GM15510 (cell line): Measurements from ENCODE around the gene GAPDHS.

Experiments used
- POLR2A ChIP-seq: IDR thresholded peaks from 3 replicates; pipeline ENCODE4 v1.6.1; 2011; ENCODE audit warnings: borderline replicate concordance; ENCODE audit not compliant: insufficient read length; ENCODE audit errors: extremely low read depth

GAPDHS gene

GRCh38 chr19:35522745-35523327 is 10.4 kb upstream of the GAPDHS start:
- no peak for TF ChIP-seq POLR2A

DNA sequence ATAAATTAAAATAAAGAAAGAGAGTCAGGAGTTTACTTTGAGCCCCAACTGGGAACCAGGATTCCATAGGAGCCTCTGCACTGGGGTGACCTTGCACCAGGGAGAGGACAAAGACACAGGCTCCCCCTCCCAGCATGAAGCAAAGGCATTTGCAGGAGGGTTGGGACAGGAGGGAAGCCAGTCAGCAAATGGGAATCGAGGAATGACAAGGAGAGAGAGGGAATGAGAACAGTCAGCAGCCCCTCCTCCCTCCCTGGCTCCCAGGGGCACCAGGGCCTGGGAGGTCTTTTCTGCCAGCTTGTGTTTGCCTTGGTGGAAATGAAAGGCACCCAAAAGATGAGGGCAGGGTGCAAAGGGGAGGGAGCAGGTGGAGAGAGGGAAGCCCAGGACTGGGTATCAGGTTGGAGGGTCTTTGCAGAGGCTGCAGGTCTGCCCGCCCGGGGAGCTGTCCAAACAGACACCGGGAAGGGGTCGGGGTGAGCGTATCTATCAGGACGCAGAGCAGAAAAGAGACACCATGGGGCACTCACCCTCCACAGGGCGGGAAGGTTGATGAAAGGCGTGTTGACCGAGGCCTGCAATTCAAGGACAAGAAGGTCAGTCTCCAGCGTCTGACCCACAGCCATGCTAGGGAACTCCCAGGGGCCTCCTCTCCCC is 8.9 kb upstream of the GAPDHS start:
- TF ChIP-seq POLR2A: no peak

- no peak for TF ChIP-seq POLR2A
These were observed 7.4 kb upstream of the GAPDHS start for GRCh38 chr19:35525873-35526272.

DNA sequence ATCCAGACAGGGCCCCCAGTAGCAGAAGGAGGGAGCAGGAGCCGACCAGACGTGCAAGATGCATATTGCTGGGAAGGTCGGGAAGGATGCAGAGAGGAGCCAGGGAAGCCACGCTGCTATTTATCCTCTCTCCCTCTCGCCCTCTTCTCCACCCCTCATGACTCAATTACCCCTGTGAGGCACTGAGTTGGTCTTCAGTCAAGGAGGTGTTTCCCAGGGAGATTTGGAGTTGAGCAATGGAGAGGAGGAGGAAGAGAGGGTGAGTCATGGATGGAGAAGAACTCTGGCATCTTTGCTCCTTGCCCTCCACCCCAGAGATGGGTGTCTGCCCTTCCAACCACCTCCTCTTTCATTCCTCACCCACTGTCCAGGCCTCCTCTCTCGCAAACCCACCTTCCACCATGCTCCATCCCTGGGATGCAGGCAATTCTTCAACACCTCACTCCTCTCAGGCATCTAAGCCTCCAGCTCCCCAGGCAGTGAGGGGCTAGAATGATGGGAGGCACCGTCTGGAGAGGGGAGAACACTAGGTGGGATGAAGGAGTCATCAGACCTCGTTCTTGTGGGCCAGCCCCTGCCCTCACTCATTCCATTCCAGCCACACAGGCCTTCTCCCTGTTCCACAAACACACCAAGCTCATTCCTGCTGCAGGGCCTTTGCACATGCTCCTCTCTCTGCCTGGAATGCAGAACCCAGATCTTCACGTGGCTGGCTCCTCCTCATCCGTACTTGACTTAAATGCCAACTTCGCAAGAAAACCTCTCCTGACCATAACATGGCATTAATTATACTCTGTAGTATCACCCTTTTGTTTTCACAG is 4.8 kb upstream of the GAPDHS start, which contains the start of gene SBSN:
TSS of gene SBSN (minus strand) at position 94 of the 821 bp plus-strand sequence. CDS start at position 64, 30 bp downstream.
- TF ChIP-seq POLR2A: no peak

DNA sequence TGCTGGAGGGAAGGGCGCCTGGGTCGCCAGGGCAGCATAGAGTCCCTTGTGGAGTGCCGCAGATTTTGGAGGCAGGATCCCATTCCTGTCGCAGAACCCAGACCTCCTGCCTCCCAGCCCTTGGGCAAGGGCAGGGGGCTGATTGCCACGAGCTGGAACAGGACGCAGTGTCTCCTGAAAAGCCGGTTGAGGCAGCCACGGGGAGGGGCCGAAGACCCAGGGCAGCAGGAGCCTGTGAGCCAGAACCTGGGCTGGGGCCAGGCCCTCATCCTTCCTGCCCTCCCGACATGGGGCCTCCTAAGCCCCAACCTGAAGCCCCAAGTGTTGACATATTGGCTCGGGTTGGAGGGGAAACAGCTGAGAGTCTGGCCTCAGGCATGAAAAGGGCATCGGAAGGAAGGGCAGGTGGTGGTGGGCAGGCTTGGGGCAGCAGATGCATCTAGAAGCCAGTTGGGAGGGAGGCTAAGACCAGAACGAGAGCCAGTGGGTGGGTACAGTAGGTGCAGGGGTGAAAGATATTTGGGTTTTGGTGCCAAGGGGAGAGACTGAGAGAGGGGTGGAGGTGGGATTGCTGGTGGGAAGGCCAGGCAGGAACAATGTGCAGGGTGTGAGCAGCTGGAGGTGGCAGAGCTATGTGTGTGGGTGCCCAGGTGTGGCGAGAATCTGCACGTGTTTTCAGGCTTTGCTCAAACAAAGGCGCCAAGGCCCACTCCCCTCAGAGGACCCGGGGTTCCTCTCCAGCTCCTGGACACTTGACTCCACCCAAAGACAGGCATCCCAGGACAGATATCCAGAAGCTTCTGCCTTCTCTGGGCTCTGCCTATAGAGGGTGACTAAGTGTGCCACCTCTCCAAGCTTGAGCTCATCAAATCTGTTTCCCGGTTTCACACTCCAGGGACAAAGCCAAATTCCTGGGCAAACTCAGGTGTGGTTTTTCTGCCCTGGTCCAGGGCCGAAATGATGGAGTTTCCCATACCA is 3.7 kb upstream of the GAPDHS start:
- no peak for TF ChIP-seq POLR2A

DNA sequence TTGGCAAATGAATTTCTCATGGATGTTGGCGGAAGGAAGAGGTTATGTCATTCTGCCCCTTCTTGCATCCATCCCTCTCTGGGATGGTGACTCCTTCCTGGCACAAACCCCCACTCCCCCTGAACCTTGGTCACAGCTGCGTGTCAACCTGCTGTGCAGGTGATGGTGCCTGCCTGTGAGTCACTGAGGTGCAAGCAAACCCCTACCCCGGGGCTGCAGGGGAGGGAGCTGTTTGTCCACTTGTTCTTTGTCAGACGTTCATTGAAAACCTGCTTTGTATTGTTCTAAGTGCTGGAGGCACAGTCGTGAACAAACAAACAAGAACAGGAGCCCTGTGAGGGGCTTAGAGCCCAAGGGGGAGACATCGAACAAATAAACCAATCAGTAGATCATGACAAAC is 2.0 kb upstream of the GAPDHS start:
- TF ChIP-seq POLR2A: no peak

GRCh38 chr19:35533822-35534392 is 651 bp downstream of the GAPDHS start:
- TF ChIP-seq POLR2A: no peak

GRCh38 chr19:35534803-35535480 is 1.7 kb downstream of the GAPDHS start:
- TF ChIP-seq POLR2A: no peak

GRCh38 chr19:35539314-35539713 is 6.1 kb downstream of the GAPDHS start:
- TF ChIP-seq POLR2A: no peak

- no peak for TF ChIP-seq POLR2A
These were observed 6.6 kb downstream of the GAPDHS start for GRCh38 chr19:35539850-35540249.

DNA sequence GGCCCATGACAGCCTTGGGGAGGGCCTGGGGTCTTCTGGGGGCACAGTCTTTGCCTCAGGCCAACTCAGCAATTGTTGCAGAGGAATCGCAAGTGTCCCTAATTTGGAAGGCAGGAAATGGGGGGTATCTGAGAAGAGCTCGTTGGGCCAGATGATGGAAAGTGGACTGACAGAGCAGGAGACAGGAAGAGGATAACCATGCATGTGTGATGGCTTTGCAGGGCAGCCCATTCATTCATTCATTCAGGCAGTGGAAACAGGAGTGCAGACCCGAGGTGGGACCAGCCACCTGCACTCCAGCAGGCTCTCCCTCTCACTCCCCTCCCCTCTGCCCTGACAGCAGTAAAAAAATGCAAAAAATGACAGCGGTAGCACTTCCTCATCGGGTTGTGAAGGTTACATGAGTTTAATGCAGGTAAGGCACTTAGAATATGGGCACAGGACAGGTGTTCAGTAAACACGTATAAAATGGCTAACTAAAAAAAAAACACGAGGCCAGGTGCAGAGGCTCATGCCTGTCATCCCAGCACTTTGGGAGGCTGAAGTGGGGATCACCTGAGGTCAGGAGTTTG is 7.2 kb downstream of the GAPDHS start:
- TF ChIP-seq POLR2A: no peak

DNA sequence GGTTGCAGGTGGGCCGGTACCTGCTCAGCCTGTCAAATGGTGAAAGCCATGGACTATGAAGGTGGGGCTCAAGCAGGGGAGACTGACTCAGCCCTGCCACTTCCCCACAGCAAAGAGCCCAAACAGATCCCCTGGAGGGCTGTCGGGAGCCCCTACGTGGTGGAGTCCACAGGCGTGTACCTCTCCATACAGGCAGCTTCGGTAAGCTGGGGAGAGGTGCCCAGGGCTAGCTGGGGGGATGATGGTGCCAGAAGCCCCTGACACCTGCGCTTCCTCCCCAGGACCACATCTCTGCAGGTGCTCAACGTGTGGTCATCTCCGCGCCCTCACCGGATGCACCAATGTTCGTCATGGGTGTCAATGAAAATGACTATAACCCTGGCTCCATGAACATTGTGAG is 9.0 kb downstream of the GAPDHS start:
- TF ChIP-seq POLR2A: no peak

- no peak for TF ChIP-seq POLR2A
These were observed 10.2 kb downstream of the GAPDHS start for GRCh38 chr19:35543280-35544109.

DNA sequence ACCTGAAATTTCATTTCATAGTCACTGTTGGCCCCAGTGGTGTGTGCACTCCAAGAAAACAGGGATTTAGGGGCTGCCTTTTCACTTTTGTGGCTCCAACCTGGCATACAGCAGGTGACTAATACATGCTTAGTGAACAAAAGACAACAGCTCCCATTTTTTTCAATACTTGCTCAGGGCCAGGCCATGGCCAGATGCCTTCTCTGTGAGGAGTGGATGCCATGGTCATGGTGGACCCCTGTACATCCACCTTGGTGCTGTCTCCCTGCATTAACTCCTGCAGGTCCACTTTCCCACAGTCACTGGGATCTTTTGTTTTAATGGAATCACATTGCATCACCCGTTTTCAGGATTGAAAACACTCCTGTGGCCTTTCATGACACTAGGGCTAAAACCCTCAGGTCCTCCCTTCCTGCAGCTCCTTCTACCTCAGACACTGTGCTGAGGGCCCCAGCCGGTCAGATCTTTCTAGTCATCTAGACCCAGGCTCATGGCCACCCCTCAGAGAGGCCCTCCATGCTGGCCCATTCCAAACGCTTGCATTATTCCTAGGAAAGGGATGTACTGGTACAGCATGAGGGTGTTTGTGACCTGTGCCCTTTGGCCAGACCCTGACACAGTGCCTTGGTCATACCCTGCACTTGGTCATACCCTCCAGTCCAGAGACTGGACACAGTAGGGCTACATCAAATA is 11.0 kb downstream of the GAPDHS start:
- no peak for TF ChIP-seq POLR2A
